COLO829 (cell line): ENCODE data around the gene HEPHL1.

ENCODE experiments used
- DNase-seq: peaks from one replicate; pipeline ENCODE4 v3.0.0; 2012; ENCODE audit warnings: low spot score

Gene HEPHL1

GRCh38 chr11:94025690-94026394 is 4.7 kb downstream of the HEPHL1 start:
- no peak for DNase-seq

- DNase-seq: no peak
These were observed 6.1 kb downstream of the HEPHL1 start for GRCh38 chr11:94027210-94027609.

- DNase-seq: no peak
These were observed 7.3 kb downstream of the HEPHL1 start for GRCh38 chr11:94028436-94028835.

- DNase-seq: no peak
These were observed 8.9 kb downstream of the HEPHL1 start for GRCh38 chr11:94030059-94030458.

GRCh38 chr11:94031625-94032024 is 10.5 kb downstream of the HEPHL1 start:
- DNase-seq: no peak

- no peak for DNase-seq
These were observed 10.9 kb downstream of the HEPHL1 start for GRCh38 chr11:94032066-94032465.

- DNase-seq: no peak
These were observed 11.6 kb downstream of the HEPHL1 start for GRCh38 chr11:94032725-94033124.

- peak; percentile 30 for DNase-seq
These were observed 13.1 kb downstream of the HEPHL1 start for GRCh38 chr11:94034207-94034606.

- no peak for DNase-seq
These were observed 14.9 kb downstream of the HEPHL1 start for GRCh38 chr11:94036096-94036495.

GRCh38 chr11:94043241-94043640 is 22.1 kb downstream of the HEPHL1 start:
- no peak for DNase-seq

GRCh38 chr11:94046796-94047195 is 25.6 kb downstream of the HEPHL1 start:
- DNase-seq: no peak

- DNase-seq: no peak
These were observed 27.0 kb downstream of the HEPHL1 start for GRCh38 chr11:94048032-94048709.

GRCh38 chr11:94049351-94049750 is 28.2 kb downstream of the HEPHL1 start:
- no peak for DNase-seq

GRCh38 chr11:94058630-94059029 is 37.5 kb downstream of the HEPHL1 start:
- DNase-seq: no peak

GRCh38 chr11:94059065-94059464 is 37.9 kb downstream of the HEPHL1 start:
- DNase-seq: no peak

GRCh38 chr11:94060401-94060800 is 39.2 kb downstream of the HEPHL1 start:
- DNase-seq: no peak

GRCh38 chr11:94062360-94062759 is 41.2 kb downstream of the HEPHL1 start:
- DNase-seq: no peak

- no peak for DNase-seq
These were observed 45.8 kb downstream of the HEPHL1 start for GRCh38 chr11:94066901-94067429.

- no peak for DNase-seq
These were observed 47.6 kb downstream of the HEPHL1 start for GRCh38 chr11:94068764-94069163.

- DNase-seq: no peak
These were observed 56.6 kb downstream of the HEPHL1 start for GRCh38 chr11:94077552-94078293.

- no peak for DNase-seq
These were observed 63.0 kb downstream of the HEPHL1 start for GRCh38 chr11:94084164-94084563.

- no peak for DNase-seq
These were observed 67.8 kb downstream of the HEPHL1 start for GRCh38 chr11:94088906-94089305.

GRCh38 chr11:94089341-94089740 is 68.2 kb downstream of the HEPHL1 start:
- no peak for DNase-seq
